ENCODE measurements around the gene MRPS25.

- TF ChIP-seq CTCF (IDR thresholded peaks at IDR 0.05; ENCODE audit: low read depth, low read length) (no peak), EZH2phosphoT487 (IDR thresholded peaks at IDR 0.05; ENCODE audit: low read depth) (no peak)
Measured at GRCh38 chr3:15091575-15091974, 26.5 kb upstream of the MRPS25 start.

Data from OCI-LY3 (cell line).